GM18858 (cell line): ENCODE results near the gene RBPMS2.

Experiments used
- ATAC-seq: cut with Tn5 transposase; IDR thresholded peaks from one replicate; pipeline ENCODE4 v1.9.1; 2021; ENCODE audit not compliant: unreplicated experiment

The RBPMS2 gene

GRCh38 chr15:64695561-64695992, 79.8 kb downstream of the RBPMS2 start:
- no peak for ATAC-seq

GRCh38 chr15:64694816-64695215, 80.6 kb downstream of the RBPMS2 start:
- no peak for ATAC-seq

- ATAC-seq, result no peak
Observed at GRCh38 chr15:64693134-64693533, 82.3 kb downstream of the RBPMS2 start.

- no peak for ATAC-seq
Observed at GRCh38 chr15:64691896-64692565, 83.4 kb downstream of the RBPMS2 start.

- ATAC-seq, result no peak
Observed at GRCh38 chr15:64690578-64691296, 84.7 kb downstream of the RBPMS2 start.

- no peak for ATAC-seq
Observed at GRCh38 chr15:64690008-64690407, 85.4 kb downstream of the RBPMS2 start.
